Measurements from ENCODE around the gene DTL. TPM values are rescaled to one million over a fixed set of nuclear protein-coding genes. Genes with fewer than 3 reads are reported as not detected.

The DTL gene, protein sequence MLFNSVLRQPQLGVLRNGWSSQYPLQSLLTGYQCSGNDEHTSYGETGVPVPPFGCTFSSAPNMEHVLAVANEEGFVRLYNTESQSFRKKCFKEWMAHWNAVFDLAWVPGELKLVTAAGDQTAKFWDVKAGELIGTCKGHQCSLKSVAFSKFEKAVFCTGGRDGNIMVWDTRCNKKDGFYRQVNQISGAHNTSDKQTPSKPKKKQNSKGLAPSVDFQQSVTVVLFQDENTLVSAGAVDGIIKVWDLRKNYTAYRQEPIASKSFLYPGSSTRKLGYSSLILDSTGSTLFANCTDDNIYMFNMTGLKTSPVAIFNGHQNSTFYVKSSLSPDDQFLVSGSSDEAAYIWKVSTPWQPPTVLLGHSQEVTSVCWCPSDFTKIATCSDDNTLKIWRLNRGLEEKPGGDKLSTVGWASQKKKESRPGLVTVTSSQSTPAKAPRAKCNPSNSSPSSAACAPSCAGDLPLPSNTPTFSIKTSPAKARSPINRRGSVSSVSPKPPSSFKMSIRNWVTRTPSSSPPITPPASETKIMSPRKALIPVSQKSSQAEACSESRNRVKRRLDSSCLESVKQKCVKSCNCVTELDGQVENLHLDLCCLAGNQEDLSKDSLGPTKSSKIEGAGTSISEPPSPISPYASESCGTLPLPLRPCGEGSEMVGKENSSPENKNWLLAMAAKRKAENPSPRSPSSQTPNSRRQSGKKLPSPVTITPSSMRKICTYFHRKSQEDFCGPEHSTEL
- 0.92 and 1.4 TPM in 2 replicates for total RNA-seq

GRCh38 chr1:212035123-212035834 is at the start of gene DTL, which contains the start of gene INTS7:
Gene DTL (plus strand): TSS chr1:212035748. CDS start chr1:212035891, 143 bp downstream.
Gene INTS7 (minus strand): TSS chr1:212035557. CDS start chr1:212035437, 120 bp downstream.

Other genes with a start within 250 kb of the DTL start
- 32.9 and 36.7 TPM in 2 replicates for gene LPGAT1, start 205.0 kb upstream of the DTL start, total RNA-seq
- gene INTS7, start 191 bp upstream of the DTL start, total RNA-seq: 7.5 and 7.7 TPM in 2 replicates
- 17.3 and 23.5 TPM in 2 replicates for gene PPP2R5A, start 249.7 kb downstream of the DTL start, total RNA-seq